PC-3 (cell line): ENCODE results near the gene WDR1. TPM values are rescaled to one million over a fixed set of nuclear protein-coding genes. Genes with fewer than 3 reads are reported as not detected.

Experiments
- ATAC-seq: fragments of 200-7000 bp; cut with Tn5 transposase; 2 replicates; pipeline ENCODE4 v1.9.1; 2020; ENCODE audit warnings: mild to moderate bottlenecking, moderate library complexity
- BruUV-seq: library from RNA; stranded (reverse); fragments of 400-500 nt; replicated peaks from 2 replicates; lab custom pipeline; 2021; lab: Mats Ljungman, UMichigan
- CTCF ChIA-PET: fragments of 300-600 bp; sonication (Branson Sonifier 250); formaldehyde crosslinking; loops from one replicate; lab custom pipeline; 2022; ENCODE audit warnings: antibody characterized with exemption; lab: Charles Lee
- POLR2A ChIA-PET: fragments of 300-600 bp; sonication (Branson Sonifier 250); formaldehyde crosslinking; loops from one replicate; lab custom pipeline; 2022; ENCODE audit warnings: antibody characterized with exemption; ENCODE audit not compliant: unreplicated experiment; lab: Charles Lee
- DNase-seq: peaks from one replicate; pipeline ENCODE4 v3.0.0-alpha.2; 2015
- H2AFZ ChIP-seq: fragments of 300-600 bp; sonication (generic); 2 replicates; pipeline ENCODE4 v1.6.0; 2016; ENCODE audit warnings: antibody characterized with exemption, low read length
- H3F3A ChIP-seq: fragments of 300-600 bp; sonication (generic); one replicate; pipeline ENCODE4 v1.6.0; 2017; ENCODE audit warnings: antibody characterized with exemption, low read length, control low read depth, mild to moderate bottlenecking; ENCODE audit not compliant: unreplicated experiment
- H3K27ac ChIP-seq: fragments of 300-600 bp; sonication (generic); 2 replicates; pipeline ENCODE4 v1.5.1; 2016; ENCODE audit warnings: mild to moderate bottlenecking, low read length
- H3K27me3 ChIP-seq: fragments of 300-600 bp; sonication (generic); 2 replicates; pipeline ENCODE4 v1.6.1; 2016; ENCODE audit warnings: low read length, mixed read lengths
- H3K36me3 ChIP-seq: fragments of 300-600 bp; sonication (generic); 2 replicates; pipeline ENCODE4 v1.6.1; 2016; ENCODE audit warnings: low read depth, mixed run types, low read length, mixed read lengths
- H3K4me1 ChIP-seq: fragments of 300-600 bp; sonication (generic); 2 replicates; pipeline ENCODE4 v1.5.1; 2016; ENCODE audit warnings: low read length; ENCODE audit not compliant: insufficient read depth
- H3K4me2 ChIP-seq: fragments of 300-600 bp; sonication (generic); 2 replicates; pipeline ENCODE4 v1.6.0; 2016; ENCODE audit warnings: low read length
- H3K4me3 ChIP-seq: fragments of 300-600 bp; sonication (generic); 2 replicates; pipeline ENCODE4 v1.5.1; 2016; ENCODE audit warnings: mild to moderate bottlenecking, low read length, mixed read lengths
- H3K79me2 ChIP-seq: fragments of 300-600 bp; sonication (generic); 2 replicates; pipeline ENCODE4 v1.6.1; 2017; ENCODE audit warnings: low read length, mixed read lengths
- H3K9ac ChIP-seq: fragments of 300-600 bp; sonication (generic); 2 replicates; pipeline ENCODE4 v1.6.0; 2016; ENCODE audit warnings: mild to moderate bottlenecking, low read length
- H3K9me2 ChIP-seq: fragments of 300-600 bp; sonication (generic); replicated peaks from 2 replicates; pipeline ENCODE4 v1.6.1; 2016; ENCODE audit warnings: mixed run types, low read length, mixed read lengths
- H3K9me3 ChIP-seq: fragments of 300-600 bp; sonication (generic); 2 replicates; pipeline ENCODE4 v1.6.1; 2016; ENCODE audit warnings: low read length, mixed read lengths
- H4K20me1 ChIP-seq: fragments of 300-600 bp; sonication (generic); 2 replicates; pipeline ENCODE4 v1.6.1; 2016; ENCODE audit warnings: low read length, mixed read lengths
- EZH2 ChIP-seq: fragments of 300-600 bp; sonication (generic); IDR thresholded peaks from one replicate; pipeline ENCODE4 v1.6.1; 2017; ENCODE audit warnings: antibody characterized with exemption, mild to moderate bottlenecking, low read length; ENCODE audit not compliant: unreplicated experiment
- EZH2phosphoT487 ChIP-seq: fragments of 300-600 bp; sonication (generic); IDR thresholded peaks from 2 replicates; pipeline ENCODE4 v1.6.1; 2018; ENCODE audit warnings: mild to moderate bottlenecking, antibody characterized with exemption, low read length, borderline replicate concordance
- intact Hi-C: fragments of 100-400 bp; cut with micrococcal nuclease; formaldehyde crosslinking; loops from 2 replicates; pipeline ENCODE4 v1.9.0; 2023
- total RNA-seq: library from RNA; depleted of rRNA; stranded (reverse); fragments of >200 nt; gene quantifications from 2 replicates; pipeline ENCODE4 v1.2.3, GENCODE V29; 2014
- TF ChIP-seq, protein P1 (sequence below): fragments of 300-600 bp; sonication (generic); conservative IDR thresholded peaks from 2 replicates; pipeline ENCODE4 v1.5.1; 2017; ENCODE audit warnings: antibody characterized with exemption, low read depth, mild to moderate bottlenecking, low read length

WDR1 gene
- total RNA-seq, 1 experiment from 2014 or later, result 150 TPM

DNA sequence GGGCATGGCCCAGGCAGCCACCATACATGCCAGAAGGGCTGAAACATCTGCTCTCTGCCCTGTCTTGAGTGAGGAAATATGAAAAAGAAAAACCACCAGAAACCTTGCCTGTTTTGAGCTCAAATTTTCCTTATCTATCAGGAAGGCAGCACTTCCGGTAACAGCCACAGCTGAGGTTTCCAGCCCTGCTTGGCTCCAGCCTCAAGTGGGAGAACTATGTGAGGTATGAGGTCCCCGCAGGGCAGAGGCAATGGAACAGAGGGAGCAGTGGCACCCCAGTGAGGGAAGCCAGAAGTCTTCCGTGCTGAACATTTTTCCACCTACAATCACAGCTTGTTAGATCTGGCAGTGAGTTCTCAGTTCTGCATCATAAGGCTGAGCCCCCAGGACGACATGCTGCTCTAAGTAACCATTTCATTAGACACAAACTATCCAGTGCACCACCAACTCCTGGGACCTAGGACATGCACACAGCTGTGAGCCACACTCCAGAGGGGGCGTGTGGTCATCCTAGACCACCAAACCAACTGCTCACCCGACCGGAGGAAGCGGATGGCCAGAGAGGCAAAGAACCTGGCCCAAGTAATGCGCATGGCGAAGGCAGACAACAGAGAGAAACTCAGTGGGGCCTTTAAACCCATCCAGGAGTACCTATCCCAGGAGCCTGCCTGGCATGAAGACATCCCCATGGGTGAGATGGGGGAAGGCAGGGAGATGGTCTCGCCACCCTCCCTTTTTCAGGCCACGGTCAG is 22.6 kb downstream of the WDR1 start:
- ChIA-PET CTCF (no interaction called here), POLR2A (no interaction called here)
- Histone ChIP-seq H3K36me3 (peaks cover 43% of the 10 kb centered on the region), H3K79me2 (peaks cover 54% of the 10 kb centered on the region), H3K4me2 (no peak overlapping the region), H3K9me2 (no peaks in the 10 kb centered on the region), H3K9me3 (no peaks in the 10 kb centered on the region), H2AFZ (no peak overlapping the region), H3K27me3 (no peaks in the 10 kb centered on the region), H3K4me3 (no peak overlapping the region), H3F3A (peaks cover 5% of the 10 kb centered on the region), H3K4me1 (peaks cover 38% of the 10 kb centered on the region), H4K20me1 (no peaks in the 10 kb centered on the region), H3K27ac (no peak overlapping the region), H3K9ac (no peak overlapping the region)
- intact Hi-C loops, result no loop called here
- TF ChIP-seq, protein P1, sequence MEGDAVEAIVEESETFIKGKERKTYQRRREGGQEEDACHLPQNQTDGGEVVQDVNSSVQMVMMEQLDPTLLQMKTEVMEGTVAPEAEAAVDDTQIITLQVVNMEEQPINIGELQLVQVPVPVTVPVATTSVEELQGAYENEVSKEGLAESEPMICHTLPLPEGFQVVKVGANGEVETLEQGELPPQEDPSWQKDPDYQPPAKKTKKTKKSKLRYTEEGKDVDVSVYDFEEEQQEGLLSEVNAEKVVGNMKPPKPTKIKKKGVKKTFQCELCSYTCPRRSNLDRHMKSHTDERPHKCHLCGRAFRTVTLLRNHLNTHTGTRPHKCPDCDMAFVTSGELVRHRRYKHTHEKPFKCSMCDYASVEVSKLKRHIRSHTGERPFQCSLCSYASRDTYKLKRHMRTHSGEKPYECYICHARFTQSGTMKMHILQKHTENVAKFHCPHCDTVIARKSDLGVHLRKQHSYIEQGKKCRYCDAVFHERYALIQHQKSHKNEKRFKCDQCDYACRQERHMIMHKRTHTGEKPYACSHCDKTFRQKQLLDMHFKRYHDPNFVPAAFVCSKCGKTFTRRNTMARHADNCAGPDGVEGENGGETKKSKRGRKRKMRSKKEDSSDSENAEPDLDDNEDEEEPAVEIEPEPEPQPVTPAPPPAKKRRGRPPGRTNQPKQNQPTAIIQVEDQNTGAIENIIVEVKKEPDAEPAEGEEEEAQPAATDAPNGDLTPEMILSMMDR, result no peak
- TF ChIP-seq EZH2 (no peak), EZH2phosphoT487 (no peak)
- DNase-seq, result no peak
- BruUV-seq, result no TSS peak
- no peak for ATAC-seq

DNA sequence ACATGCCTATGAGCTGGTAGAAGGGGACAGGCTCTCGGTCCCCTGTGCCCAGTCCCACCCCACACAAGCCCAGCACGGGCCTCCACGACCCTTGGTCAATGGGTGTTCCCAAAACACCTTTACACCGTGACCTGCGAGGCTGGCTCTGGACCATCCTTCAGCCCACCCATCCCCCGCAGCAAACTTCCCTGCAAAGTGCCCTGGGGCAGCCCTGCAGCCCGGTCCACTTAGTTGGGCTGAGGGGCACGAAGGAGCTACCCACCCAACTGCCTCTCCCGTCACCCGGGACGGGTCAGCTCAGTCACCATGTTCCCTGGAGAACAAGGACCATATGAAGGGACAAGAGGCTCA is 23.4 kb downstream of the WDR1 start:
- Histone ChIP-seq H3K9me3 (no peaks in the 10 kb centered on the region), H3K79me2 (peaks cover 49% of the 10 kb centered on the region), H3K27ac (no peak overlapping the region), H3K4me3 (no peak overlapping the region), H3K9me2 (no peaks in the 10 kb centered on the region), H3K27me3 (no peaks in the 10 kb centered on the region), H3K36me3 (peaks cover 40% of the 10 kb centered on the region), H4K20me1 (no peaks in the 10 kb centered on the region), H3K4me1 (peaks cover 32% of the 10 kb centered on the region), H3K9ac (no peak overlapping the region), H3F3A (peaks cover 5% of the 10 kb centered on the region), H3K4me2 (no peak overlapping the region), H2AFZ (no peak overlapping the region)
- POLR2A ChIA-PET, result no interaction called here
- CTCF ChIA-PET, result no interaction called here
- DNase-seq, result no peak
- intact Hi-C loops, result no loop called here
- TF ChIP-seq EZH2 (no peak), EZH2phosphoT487 (no peak)
- TF ChIP-seq, protein P1, result no peak
- BruUV-seq, result no TSS peak
- ATAC-seq, result no peak
